ENCODE results near the gene ARHGEF3.

GRCh38 chr3:56826831-56827722, 25.3 kb upstream of the ARHGEF3 start:
- TF ChIP-seq CTCF (conservative IDR thresholded peaks at IDR 0.05) = no peak
- TF ChIP-seq ZFX (IDR thresholded peaks at IDR 0.05) = no peak
